Right hindlimb (tissue), 1 donor: ENCODE results near the gene UBAC2.
"Not testable (repeated sequence)": the region's sequence is repeated elsewhere in the genome, so short reads cannot be mapped to it uniquely, and the experiment has no call there.

ENCODE experiments used
- DNase-seq: peaks from one replicate; pipeline ENCODE4 v3.0.0-alpha.2; 2018

UBAC2 gene

GRCh38 chr13:99190147-99190985, 10.3 kb upstream of the UBAC2 start:
- no peak for DNase-seq

- DNase-seq, result no peak
These were observed 9.2 kb upstream of the UBAC2 start for GRCh38 chr13:99191336-99191899.

GRCh38 chr13:99191900-99192399, 8.7 kb upstream of the UBAC2 start:
- no peak for DNase-seq

- no peak for DNase-seq
These were observed 8.2 kb upstream of the UBAC2 start for GRCh38 chr13:99192480-99192879.

GRCh38 chr13:99193152-99193551, 7.5 kb upstream of the UBAC2 start:
- DNase-seq, result no peak

- DNase-seq, result no peak
These were observed 4.1 kb upstream of the UBAC2 start for GRCh38 chr13:99196466-99197116.

- no peak for DNase-seq
These were observed 3.5 kb upstream of the UBAC2 start for GRCh38 chr13:99197117-99197651.

GRCh38 chr13:99199541-99200431, 868 bp upstream of the UBAC2 start:
- DNase-seq, result no peak

GRCh38 chr13:99203601-99204579, 3.2 kb downstream of the UBAC2 start:
- DNase-seq, result no peak

GRCh38 chr13:99205621-99206220, 5.1 kb downstream of the UBAC2 start:
- no peak for DNase-seq

- DNase-seq, result no peak
These were observed 5.6 kb downstream of the UBAC2 start for GRCh38 chr13:99206226-99206625.

GRCh38 chr13:99206873-99207272, 6.2 kb downstream of the UBAC2 start:
- no peak for DNase-seq

GRCh38 chr13:99207511-99207910, 6.9 kb downstream of the UBAC2 start:
- no peak for DNase-seq

- no peak for DNase-seq
These were observed 7.5 kb downstream of the UBAC2 start for GRCh38 chr13:99208185-99208584.

- no peak for DNase-seq
These were observed 8.3 kb downstream of the UBAC2 start for GRCh38 chr13:99208845-99209527.

- DNase-seq, result not testable (repeated sequence)
These were observed 10.0 kb downstream of the UBAC2 start for GRCh38 chr13:99210627-99211026.

GRCh38 chr13:99211421-99212035, 10.9 kb downstream of the UBAC2 start:
- no peak for DNase-seq

- DNase-seq, result no peak
These were observed 13.6 kb downstream of the UBAC2 start for GRCh38 chr13:99214232-99214631.

- DNase-seq, result no peak
These were observed 14.1 kb downstream of the UBAC2 start for GRCh38 chr13:99214731-99215130.
